Stomach smooth muscle (tissue), 2 donors: Measurements from ENCODE around the gene CTNNA2.

Source experiments
- H3K27ac ChIP-seq: one replicate; pipeline ENCODE4 v1.7.0; 2013; ENCODE audit warnings: mild to moderate bottlenecking, low read length, inconsistent platforms
- H3K27me3 ChIP-seq, 2 donors: one replicate each; pipeline ENCODE4 v1.7.0; 2013; ENCODE audit warnings: low read length in 2 of 2; ENCODE audit not compliant: insufficient read depth in 2 of 2, control insufficient read depth in 1 of 2
- H3K36me3 ChIP-seq, 2 donors: one replicate each; pipeline ENCODE4 v1.7.0; 2013; ENCODE audit warnings: low read length in 2 of 2; ENCODE audit not compliant: control insufficient read depth in 2 of 2, insufficient read depth in 2 of 2
- H3K4me1 ChIP-seq: one replicate; pipeline ENCODE4 v1.7.0; 2013; ENCODE audit warnings: low read length; ENCODE audit not compliant: control insufficient read depth, insufficient read depth
- H3K4me3 ChIP-seq, 2 donors: one replicate each; pipeline ENCODE4 v1.7.0; 2013; ENCODE audit warnings: low read length in 2 of 2
- H3K9ac ChIP-seq, 2 donors: one replicate each; pipeline ENCODE4 v1.7.0; 2013; ENCODE audit warnings: low read length in 2 of 2, mild to moderate bottlenecking in 1 of 2
- H3K9me3 ChIP-seq, 2 donors: one replicate each; pipeline ENCODE4 v1.7.0; 2013; ENCODE audit warnings: low read length in 2 of 2; ENCODE audit not compliant: control insufficient read depth in 2 of 2
- donor health status: healthy.
- donor health status: Pancreatic carcinoma.

The CTNNA2 gene

GRCh38 chr2:79612999-79613398, 100.1 kb downstream of the CTNNA2 start:
- no peaks in the 10 kb centered on the region for H3K9me3 ChIP-seq
- H3K4me1 ChIP-seq, result no peaks in the 10 kb centered on the region
- no peak overlapping the region for H3K27ac ChIP-seq
- H3K4me3 ChIP-seq, result no peak overlapping the region
- no peak overlapping the region for H3K9ac ChIP-seq
- H3K36me3 ChIP-seq, result no peaks in the 10 kb centered on the region
- H3K27me3 ChIP-seq, result no peaks in the 10 kb centered on the region

DNA sequence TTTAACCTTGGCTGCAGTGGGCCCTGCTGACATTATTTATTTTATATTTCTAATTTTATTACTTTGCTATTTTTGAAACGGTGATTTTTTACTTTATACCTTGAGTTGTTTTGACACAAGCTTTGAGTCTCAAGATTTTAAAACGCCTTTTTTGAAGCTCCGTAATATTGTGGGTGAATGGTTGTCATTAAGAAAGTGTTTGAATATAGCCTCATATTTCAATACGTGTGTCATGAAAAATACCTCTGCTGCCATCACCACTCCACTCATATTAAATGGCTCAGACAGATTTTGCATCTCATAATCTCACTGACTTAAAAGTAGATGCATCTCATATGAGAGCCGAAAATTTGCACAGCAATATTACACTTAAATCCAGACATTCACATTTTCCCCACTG, 106.6 kb downstream of the CTNNA2 start:
- H3K36me3 ChIP-seq, result no peaks in the 10 kb centered on the region
- H3K4me1 ChIP-seq, result no peaks in the 10 kb centered on the region
- H3K27me3 ChIP-seq, result no peaks in the 10 kb centered on the region
- no peak overlapping the region for H3K9ac ChIP-seq
- H3K9me3 ChIP-seq, result no peaks in the 10 kb centered on the region
- H3K27ac ChIP-seq, result no peak overlapping the region
- no peak overlapping the region for H3K4me3 ChIP-seq

GRCh38 chr2:79619976-79620375, 107.1 kb downstream of the CTNNA2 start:
- H3K36me3 ChIP-seq, result no peaks in the 10 kb centered on the region
- no peak overlapping the region for H3K27ac ChIP-seq
- no peak overlapping the region for H3K9ac ChIP-seq
- H3K27me3 ChIP-seq, result no peaks in the 10 kb centered on the region
- no peaks in the 10 kb centered on the region for H3K4me1 ChIP-seq
- no peaks in the 10 kb centered on the region for H3K9me3 ChIP-seq
- H3K4me3 ChIP-seq, result no peak overlapping the region

- no peak overlapping the region for H3K9ac ChIP-seq
- H3K27me3 ChIP-seq, result no peaks in the 10 kb centered on the region
- no peaks in the 10 kb centered on the region for H3K36me3 ChIP-seq
- no peaks in the 10 kb centered on the region for H3K4me1 ChIP-seq
- H3K9me3 ChIP-seq, result no peaks in the 10 kb centered on the region
- H3K27ac ChIP-seq, result no peak overlapping the region
- no peak overlapping the region for H3K4me3 ChIP-seq
Observed at GRCh38 chr2:79620679-79621078, 107.8 kb downstream of the CTNNA2 start.

DNA sequence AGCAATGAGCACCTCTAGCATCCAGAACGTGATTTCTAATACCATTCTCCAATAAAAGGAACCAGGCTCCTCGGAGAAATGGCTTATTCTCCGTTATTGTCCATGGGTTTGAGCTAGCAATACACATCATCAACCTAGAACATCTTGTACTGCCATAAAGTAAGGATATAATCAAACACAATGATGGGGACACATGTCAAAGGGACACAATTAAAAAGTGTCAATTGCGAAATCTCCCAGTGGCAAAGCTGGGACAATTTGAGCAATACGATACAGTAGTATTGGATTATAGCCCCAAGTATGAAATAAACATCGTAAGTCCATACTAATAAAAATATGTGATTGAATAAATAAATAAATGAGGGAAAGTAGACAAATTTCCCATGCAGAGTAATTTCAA, 108.4 kb downstream of the CTNNA2 start:
- Histone ChIP-seq H3K9me3 (no peaks in the 10 kb centered on the region), H3K36me3 (no peaks in the 10 kb centered on the region), H3K27ac (no peak overlapping the region), H3K4me3 (no peak overlapping the region), H3K4me1 (no peaks in the 10 kb centered on the region), H3K9ac (no peak overlapping the region), H3K27me3 (no peaks in the 10 kb centered on the region)

- no peaks in the 10 kb centered on the region for H3K27me3 ChIP-seq
- no peaks in the 10 kb centered on the region for H3K4me1 ChIP-seq
- no peaks in the 10 kb centered on the region for H3K9me3 ChIP-seq
- H3K4me3 ChIP-seq, result no peak overlapping the region
- H3K27ac ChIP-seq, result no peak overlapping the region
- H3K9ac ChIP-seq, result no peak overlapping the region
- no peaks in the 10 kb centered on the region for H3K36me3 ChIP-seq
Observed at GRCh38 chr2:79621755-79622154, 108.9 kb downstream of the CTNNA2 start.

DNA sequence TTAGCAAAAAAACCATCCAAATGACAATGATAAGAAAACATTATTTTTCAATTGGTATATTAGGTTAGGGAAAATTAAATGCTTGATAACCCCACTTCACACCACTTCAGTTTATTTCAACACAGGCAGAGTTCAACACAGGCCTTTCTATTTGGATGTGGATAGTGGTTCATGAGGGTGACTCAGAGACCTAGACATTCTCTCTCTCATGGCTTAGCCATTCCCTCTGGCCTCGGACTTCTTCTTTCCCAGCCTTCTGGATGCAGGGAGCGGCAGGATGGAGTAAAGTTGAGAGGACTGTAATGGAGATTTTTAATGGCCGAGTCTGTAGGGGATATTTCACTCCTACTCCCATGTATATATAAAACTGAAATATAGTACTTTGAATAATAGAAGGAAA, 109.7 kb downstream of the CTNNA2 start:
- no peaks in the 10 kb centered on the region for H3K4me1 ChIP-seq
- no peak overlapping the region for H3K9ac ChIP-seq
- no peak overlapping the region for H3K4me3 ChIP-seq
- H3K36me3 ChIP-seq, result no peaks in the 10 kb centered on the region
- no peaks in the 10 kb centered on the region for H3K27me3 ChIP-seq
- no peaks in the 10 kb centered on the region for H3K9me3 ChIP-seq
- no peak overlapping the region for H3K27ac ChIP-seq

DNA sequence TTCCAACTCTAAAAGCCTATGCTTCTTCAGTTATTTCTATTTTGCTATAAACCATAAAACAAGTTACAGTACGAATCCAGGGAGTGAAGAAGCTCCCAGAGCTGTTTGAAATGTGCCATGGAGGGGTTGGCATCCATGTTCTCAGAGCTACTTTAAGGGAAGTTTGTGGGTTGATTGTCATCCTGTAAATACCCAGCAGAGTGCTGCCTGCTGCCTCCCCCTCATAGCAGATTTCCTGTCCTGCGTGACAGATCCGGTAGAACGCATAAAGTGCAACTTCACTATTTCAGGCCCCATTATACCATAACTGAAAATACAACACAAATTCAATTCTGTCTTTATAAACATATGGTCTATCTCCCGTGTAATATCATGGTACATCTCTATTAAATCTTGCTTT, 114.4 kb downstream of the CTNNA2 start:
- H3K27me3 ChIP-seq, result no peaks in the 10 kb centered on the region
- no peak overlapping the region for H3K4me3 ChIP-seq
- H3K9ac ChIP-seq, result no peak overlapping the region
- no peak overlapping the region for H3K27ac ChIP-seq
- no peaks in the 10 kb centered on the region for H3K4me1 ChIP-seq
- H3K9me3 ChIP-seq, result no peaks in the 10 kb centered on the region
- no peaks in the 10 kb centered on the region for H3K36me3 ChIP-seq

DNA sequence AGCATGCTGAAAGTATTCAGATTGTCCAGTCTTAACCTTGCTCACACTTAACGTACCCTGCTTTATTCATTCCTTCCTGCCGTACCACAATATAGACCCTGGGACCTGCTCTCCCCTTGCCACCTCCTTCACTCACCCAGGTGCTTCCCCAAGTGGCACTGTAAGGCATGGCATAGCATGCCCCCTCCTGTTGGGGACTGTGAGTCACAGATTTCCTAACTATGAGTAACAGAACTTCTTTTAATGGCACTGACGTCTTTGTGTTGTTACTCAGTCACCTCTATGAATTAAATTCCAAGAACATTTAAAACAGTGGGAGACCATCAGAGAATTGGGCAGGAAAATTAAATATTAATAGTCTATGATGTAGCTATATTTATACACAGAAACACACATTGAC, 117.2 kb downstream of the CTNNA2 start:
- Histone ChIP-seq H3K4me1 (no peaks in the 10 kb centered on the region), H3K27me3 (no peaks in the 10 kb centered on the region), H3K9ac (no peak overlapping the region), H3K4me3 (no peak overlapping the region), H3K36me3 (no peaks in the 10 kb centered on the region), H3K27ac (no peak overlapping the region), H3K9me3 (peaks cover 0 to 2% of the 10 kb centered on the region in 2 donors)

DNA sequence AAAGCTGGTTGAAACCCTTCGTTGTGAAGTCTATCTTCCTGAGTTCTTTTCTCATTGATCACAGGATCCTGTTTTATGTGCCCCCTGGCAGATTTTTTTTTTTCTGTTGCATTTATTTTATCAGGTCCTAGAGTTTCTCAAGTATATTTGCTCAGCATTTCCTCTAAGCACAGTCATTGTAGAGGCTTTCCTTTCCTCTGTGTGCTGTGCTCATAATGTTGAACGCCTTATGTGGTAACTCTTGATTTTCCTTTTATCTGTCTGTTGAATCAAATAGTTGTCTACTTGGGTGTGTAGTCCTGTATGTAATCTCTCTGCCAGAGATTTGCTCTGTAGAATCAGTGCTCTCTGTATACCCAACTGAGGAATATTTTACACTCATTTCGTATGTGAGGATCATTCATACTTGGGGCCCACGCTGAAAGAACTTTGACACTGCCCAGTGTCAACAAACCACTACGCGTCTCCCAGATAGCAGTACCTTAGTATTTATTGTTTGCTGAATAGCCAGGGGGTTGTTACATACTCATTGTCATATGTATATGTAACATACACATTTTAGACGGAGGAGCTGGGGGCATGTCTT, 118.2 kb downstream of the CTNNA2 start:
- Histone ChIP-seq H3K4me3 (no peak overlapping the region), H3K9me3 (peaks cover 0 to 2% of the 10 kb centered on the region in 2 donors), H3K9ac (no peak overlapping the region), H3K27ac (no peak overlapping the region), H3K36me3 (no peaks in the 10 kb centered on the region), H3K4me1 (no peaks in the 10 kb centered on the region), H3K27me3 (no peaks in the 10 kb centered on the region)

DNA sequence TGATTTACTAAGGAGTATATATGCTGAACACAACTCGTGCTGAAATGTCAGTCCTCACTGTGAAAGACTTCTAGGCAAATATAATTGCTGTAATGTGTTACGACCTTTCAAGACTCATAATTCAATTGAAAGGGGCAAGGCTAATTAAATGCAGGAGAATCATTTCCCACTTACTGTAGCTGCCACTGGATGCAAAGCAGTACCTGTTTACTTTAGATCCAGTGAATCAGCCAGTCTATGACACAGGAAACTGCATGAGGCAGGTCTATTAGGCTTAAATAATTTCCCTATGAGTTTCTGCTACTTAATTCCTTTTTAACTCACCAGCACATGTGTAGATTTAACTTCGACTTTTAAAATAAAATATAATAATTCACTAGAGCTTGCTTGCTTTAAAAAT, 125.6 kb downstream of the CTNNA2 start:
- Histone ChIP-seq H3K27ac (no peak overlapping the region), H3K36me3 (no peaks in the 10 kb centered on the region), H3K4me1 (no peaks in the 10 kb centered on the region), H3K9me3 (peaks cover 0 to 2% of the 10 kb centered on the region in 2 donors), H3K4me3 (no peak overlapping the region), H3K27me3 (no peaks in the 10 kb centered on the region), H3K9ac (no peak overlapping the region)
